ENCODE results near the gene ARID3C.
"Not testable (repeated sequence)": the region's sequence is repeated elsewhere in the genome, so short reads cannot be mapped to it uniquely, and the experiment has no call there.

Gene ARID3C

DNA sequence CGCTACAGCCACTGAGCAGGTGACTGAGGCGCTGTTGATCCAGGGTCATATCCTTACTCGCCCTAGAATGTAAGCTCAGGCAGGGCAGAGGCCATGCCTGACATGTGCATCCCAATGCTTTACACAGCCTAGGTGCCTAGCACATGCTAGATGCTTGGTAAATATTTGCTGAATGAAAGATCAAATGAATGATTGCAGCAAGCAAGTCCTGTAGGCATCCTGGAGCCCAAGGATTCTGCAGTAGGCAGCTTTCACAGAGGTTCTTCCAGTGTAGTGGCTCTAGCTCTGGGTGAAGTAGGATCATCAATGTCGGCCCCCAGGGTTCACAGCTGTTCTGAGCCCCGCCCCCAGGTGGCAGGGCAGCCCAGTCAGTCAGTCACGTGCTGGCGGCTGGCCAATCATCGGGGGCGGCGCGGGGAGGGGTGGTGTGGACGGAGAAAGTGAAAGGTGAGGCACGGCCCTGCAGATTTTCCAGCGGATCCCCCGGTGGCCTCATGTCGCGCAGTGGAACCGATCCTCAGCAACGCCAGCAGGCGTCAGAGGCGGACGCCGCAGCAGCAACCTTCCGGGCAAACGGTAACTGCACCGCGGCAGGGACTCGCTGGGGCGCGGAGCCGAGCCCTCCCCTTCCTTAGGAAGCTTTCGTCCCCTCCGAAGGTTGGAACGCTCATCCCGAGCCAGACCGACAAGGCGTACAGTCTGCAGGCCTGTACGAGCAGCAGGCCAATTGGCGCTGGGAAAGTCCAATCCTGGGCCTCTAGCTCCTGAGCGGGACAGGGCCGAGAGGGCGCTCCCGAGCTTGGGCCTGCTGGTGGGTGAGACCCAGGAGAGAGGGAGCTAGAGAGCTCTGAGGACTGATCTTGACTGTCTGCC lies 17.6 kb upstream of the ARID3C start, which contains the start of gene GALT:
TSS of gene GALT (plus strand) at position 465 of the 873 bp plus-strand sequence. CDS start at position 495, 30 bp downstream.
- TF ChIP-seq GATA1 (IDR thresholded peaks at IDR 0.05; ENCODE audit: low read depth, low read length), result no peak
- peak; percentile 69 for TF ChIP-seq POLR2A (IDR thresholded peaks at IDR 0.05; ENCODE audit: low read length)
- DNase-seq, result peak; percentile 92 to 95

DNA sequence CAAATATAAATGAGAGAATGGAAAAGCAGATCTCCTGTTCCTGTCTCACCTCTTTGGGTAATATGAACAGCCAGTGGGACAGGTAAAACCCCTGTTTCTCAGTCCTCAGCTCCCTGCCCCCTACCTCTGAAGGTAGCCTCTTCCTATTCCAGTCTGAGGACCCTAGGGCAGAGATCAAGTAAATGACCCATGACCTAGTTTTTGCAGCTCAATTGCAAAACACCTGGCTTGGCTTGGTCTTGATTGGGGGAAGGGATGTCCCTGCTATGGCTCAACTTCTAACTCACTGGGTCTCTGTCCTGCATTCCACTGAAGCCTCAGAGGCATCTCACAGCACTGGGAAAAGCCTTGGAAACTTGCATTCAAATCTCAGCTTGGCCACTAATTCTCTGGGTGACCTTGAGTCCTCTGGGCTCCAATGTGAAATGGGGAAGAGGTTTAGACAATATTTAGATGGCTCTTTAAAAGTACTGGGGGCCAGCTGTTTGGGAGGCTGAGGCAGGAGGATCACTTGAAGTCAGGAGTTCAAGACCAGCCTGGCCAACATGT lies 16.0 kb upstream of the ARID3C start:
- DNase-seq, result no peak
- TF ChIP-seq POLR2A (IDR thresholded peaks at IDR 0.05; ENCODE audit: low read length), result no peak
- TF ChIP-seq GATA1 (IDR thresholded peaks at IDR 0.05; ENCODE audit: low read depth, low read length), result no peak

DNA sequence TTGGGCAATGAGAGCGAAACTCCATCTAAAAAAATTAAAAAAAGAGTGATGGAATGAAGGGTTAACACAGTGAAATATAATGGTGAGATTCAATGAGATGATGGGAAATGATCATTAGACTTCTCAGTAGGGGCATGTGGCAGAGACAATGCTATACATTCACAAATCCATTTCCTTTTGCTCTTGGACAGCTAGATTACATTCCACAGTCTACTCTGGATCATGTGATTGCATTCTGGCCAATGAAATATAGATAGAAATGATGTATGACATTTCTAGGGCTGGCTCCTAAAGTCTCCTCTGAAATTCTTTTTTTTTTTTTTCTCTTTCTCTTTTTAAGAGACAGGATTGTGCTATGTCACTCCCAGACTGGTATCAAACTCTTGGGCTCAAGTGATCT lies 13.8 kb upstream of the ARID3C start:
- TF ChIP-seq GATA1 (IDR thresholded peaks at IDR 0.05; ENCODE audit: low read depth, low read length) (no peak), POLR2A (IDR thresholded peaks at IDR 0.05; ENCODE audit: low read length) (no peak)
- DNase-seq, result no peak

GRCh38 chr9:34639322-34639721 lies 10.5 kb upstream of the ARID3C start:
- DNase-seq, result not testable (repeated sequence)

DNA sequence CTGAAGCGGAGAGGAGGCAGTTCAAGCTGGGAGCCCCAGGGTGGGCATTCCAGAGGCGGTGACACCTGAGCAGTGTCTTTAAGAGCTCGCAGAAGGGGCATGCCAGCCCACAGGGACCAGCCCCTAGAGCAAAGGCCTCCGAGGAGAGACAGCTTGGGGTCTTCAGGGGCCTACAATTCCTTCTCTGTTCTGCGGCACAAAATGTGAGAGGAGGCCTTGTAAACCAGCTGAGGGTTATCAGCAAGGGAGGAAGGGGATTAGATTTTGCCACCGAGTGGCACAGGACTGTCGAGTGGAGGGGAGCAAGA lies 9.2 kb upstream of the ARID3C start:
- no peak for DNase-seq
- no peak for TF ChIP-seq GATA1 (IDR thresholded peaks at IDR 0.05; ENCODE audit: low read depth, low read length)
- peak; percentile 70 for TF ChIP-seq POLR2A (IDR thresholded peaks at IDR 0.05; ENCODE audit: low read length)

- peak; percentile 95 for TF ChIP-seq POLR2A (IDR thresholded peaks at IDR 0.05; ENCODE audit: low read length)
- no peak for TF ChIP-seq GATA1 (IDR thresholded peaks at IDR 0.05; ENCODE audit: low read depth, low read length)
- DNase-seq, result peak; percentile 96 to 97
Measured at GRCh38 chr9:34637356-34638137, 8.7 kb upstream of the ARID3C start, which contains the start of gene SIGMAR1. SIGMAR1 (minus strand) TSS chr9:34637787; CDS start chr9:34637697, 90 bp downstream.

DNA sequence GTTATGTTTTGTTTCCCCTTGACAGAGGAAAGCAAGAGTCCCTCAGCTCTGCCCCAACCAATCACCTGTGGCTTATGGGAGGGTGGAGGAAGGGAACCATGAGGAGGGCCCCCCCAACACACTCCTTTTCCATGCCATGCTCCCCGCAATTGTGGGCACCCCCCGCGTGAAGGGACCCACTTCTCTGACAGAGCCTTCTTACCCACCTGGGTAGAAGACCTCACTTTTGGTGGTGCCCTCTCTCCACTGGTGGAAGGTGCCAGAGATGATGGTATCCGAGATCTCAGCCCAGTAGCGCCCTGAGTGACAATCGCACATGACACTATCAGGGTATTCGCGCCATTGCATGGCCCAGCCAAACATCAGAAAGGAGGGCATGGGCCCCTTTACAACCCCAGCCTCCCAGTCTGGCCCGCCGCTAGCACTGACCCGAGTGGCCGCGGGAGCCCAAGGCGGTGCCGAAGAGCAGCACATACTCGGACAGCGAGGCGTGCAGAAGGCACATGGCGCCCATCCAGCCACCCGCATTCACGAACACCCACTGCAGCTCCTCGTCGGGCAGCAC lies 8.0 kb upstream of the ARID3C start:
- TF ChIP-seq GATA1 (IDR thresholded peaks at IDR 0.05; ENCODE audit: low read depth, low read length) (no peak), POLR2A (IDR thresholded peaks at IDR 0.05; ENCODE audit: low read length) (no peak)
- DNase-seq, result peak in 1 of 2 experiments; percentile 69

DNA sequence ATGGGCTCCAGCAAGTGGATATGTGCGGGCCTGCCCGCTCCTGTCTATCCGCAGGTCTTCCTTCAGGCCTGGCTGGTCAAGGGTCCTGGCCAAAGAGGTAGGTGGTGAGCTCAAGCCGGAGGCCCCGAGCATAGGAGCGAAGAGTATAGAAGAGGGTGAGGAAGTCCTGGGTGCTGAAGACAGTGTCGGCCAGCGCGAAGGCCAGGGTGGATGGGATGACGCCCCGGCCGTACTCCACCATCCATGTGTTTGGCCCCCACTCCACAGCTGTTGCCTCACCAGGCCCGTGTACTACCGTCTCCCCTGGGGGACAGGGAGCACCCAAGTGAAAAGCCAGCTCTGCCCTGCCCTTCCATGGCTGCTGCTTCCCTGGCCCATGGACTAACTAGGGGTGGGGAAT lies 6.7 kb upstream of the ARID3C start:
- DNase-seq, result no peak
- no peak for TF ChIP-seq GATA1 (IDR thresholded peaks at IDR 0.05; ENCODE audit: low read depth, low read length)
- TF ChIP-seq POLR2A (IDR thresholded peaks at IDR 0.05; ENCODE audit: low read length), result no peak

GRCh38 chr9:34634551-34635248 lies 5.8 kb upstream of the ARID3C start:
- TF ChIP-seq POLR2A (IDR thresholded peaks at IDR 0.05; ENCODE audit: low read length), result no peak
- no peak for TF ChIP-seq GATA1 (IDR thresholded peaks at IDR 0.05; ENCODE audit: low read depth, low read length)
- no peak for DNase-seq

DNA sequence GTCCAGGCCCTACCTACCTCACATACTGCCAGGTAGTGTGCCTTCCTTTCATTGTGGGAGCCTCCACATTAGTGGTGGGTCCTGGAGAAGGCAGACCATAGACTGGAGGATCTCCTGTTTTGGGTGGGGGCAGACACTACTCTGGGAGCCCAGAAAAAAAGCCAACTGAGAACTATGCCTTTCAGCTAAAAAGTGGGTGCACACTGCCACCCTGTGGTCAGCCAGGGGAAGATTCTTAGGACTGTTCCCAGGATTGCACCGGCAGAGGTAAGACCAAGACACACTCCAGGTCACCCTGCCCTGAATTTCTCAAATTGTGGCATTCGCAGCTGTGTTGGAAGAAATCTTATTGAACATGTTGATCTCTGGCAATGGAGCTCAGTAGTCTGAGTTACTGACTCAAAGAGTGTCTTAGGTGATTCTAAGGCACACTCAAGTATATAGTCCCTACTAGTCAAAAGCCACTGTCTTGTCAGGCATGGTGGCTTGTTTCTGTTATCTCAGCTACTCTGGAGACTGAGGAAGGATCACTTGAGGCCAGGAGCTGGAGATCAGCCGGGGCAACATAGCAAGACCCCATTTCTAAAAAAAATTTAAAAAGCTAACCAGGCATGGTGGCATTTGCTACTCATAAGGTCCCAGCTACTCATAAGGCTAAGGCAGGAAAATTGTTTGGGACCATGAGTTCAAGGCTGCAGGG lies 5.1 kb upstream of the ARID3C start:
- no peak for TF ChIP-seq POLR2A (IDR thresholded peaks at IDR 0.05; ENCODE audit: low read length)
- TF ChIP-seq GATA1 (IDR thresholded peaks at IDR 0.05; ENCODE audit: low read depth, low read length), result no peak
- peak; percentile 80 to 89 for DNase-seq

GRCh38 chr9:34633166-34633565 lies 4.3 kb upstream of the ARID3C start:
- DNase-seq, result no peak
- TF ChIP-seq POLR2A (IDR thresholded peaks at IDR 0.05; ENCODE audit: low read length) (no peak), GATA1 (IDR thresholded peaks at IDR 0.05; ENCODE audit: low read depth, low read length) (no peak)

DNA sequence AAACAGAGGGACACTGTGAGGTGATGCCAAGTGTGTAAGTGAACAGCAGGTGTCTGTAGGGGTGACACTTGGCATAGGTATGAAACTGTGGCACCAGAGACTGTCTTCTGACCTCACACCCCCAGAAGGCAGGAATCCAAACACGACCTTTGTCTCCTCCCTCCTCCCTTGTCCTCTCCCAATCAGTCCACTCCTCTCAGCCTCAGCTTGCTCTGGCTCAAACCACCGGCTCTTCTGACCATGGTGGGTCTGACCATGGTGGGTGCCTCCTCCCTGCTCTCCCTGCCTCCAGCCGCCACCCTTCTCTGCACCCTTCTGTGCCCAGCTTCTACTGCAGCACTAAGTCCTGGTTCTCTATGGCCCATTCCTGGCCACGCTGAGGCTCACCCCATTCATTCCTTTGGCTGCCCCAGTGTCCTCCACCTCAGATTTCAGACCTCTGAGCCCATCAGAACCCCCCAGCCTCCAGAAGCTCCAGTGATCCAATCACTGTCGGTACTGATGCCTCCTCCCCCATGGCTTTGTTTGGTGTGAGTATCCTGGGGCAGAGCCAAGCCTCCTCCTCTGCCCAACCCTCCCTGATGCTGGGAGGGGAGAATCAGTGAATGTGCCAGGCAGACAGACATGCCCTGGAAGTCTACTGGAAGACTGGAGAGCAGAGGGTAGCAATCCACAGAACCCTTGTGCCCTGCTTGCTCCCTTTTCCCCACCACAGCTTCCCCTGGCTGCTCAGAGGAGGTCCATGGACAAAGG lies 1.7 kb upstream of the ARID3C start:
- DNase-seq, result no peak

More for the DNA sequence above, 1.7 kb upstream of the ARID3C start:
- no peak for TF ChIP-seq POLR2A (IDR thresholded peaks at IDR 0.05; ENCODE audit: low read length)
- TF ChIP-seq GATA1 (IDR thresholded peaks at IDR 0.05; ENCODE audit: low read depth, low read length), result no peak
